HFF-Myc (cell line): ENCODE results near the gene NEGR1.

Experiments used
- DNase-seq: peaks from one replicate; pipeline ENCODE4 v3.0.0-alpha.2; 2011; ENCODE audit warnings: low read depth; ENCODE audit errors: extremely low read depth
- H3K4me3 ChIP-seq: replicated peaks from 2 replicates; pipeline ENCODE4 v1.5.1; 2011; ENCODE audit warnings: low read depth, mild to moderate bottlenecking, control low read depth, low read length
- CTCF ChIP-seq: IDR thresholded peaks from 2 replicates; pipeline ENCODE4 v1.5.1; 2012; ENCODE audit warnings: mild to moderate bottlenecking, low read depth, low read length, control low read depth; ENCODE audit errors: missing control alignments

The NEGR1 gene

GRCh38 chr1:72015006-72015405, 267.3 kb downstream of the NEGR1 start:
- DNase-seq = no peak
- no peak for TF ChIP-seq CTCF
- no peak overlapping the region for H3K4me3 ChIP-seq

- no peak overlapping the region for H3K4me3 ChIP-seq
- no peak for DNase-seq
- no peak for TF ChIP-seq CTCF
Observed at GRCh38 chr1:72013161-72013560, 269.2 kb downstream of the NEGR1 start.

- no peak for TF ChIP-seq CTCF
- DNase-seq = no peak
- H3K4me3 ChIP-seq = no peak overlapping the region
Observed at GRCh38 chr1:72011721-72012120, 270.6 kb downstream of the NEGR1 start.

GRCh38 chr1:72010094-72010431, 272.3 kb downstream of the NEGR1 start:
- DNase-seq = no peak
- no peak for TF ChIP-seq CTCF

GRCh38 chr1:72009173-72010093, 272.9 kb downstream of the NEGR1 start:
- DNase-seq = no peak
- TF ChIP-seq CTCF = no peak
- no peak overlapping the region for H3K4me3 ChIP-seq

More at GRCh38 chr1:72010094-72010431, 272.3 kb downstream of the NEGR1 start:
- H3K4me3 ChIP-seq = no peak overlapping the region

GRCh38 chr1:72007312-72007711, 275.0 kb downstream of the NEGR1 start:
- DNase-seq = no peak
- TF ChIP-seq CTCF = no peak
- no peak overlapping the region for H3K4me3 ChIP-seq
